CD4-positive, alpha-beta T cell (primary cell): ENCODE measurements around the gene CCDC9B. TPM values are rescaled to one million over a fixed set of nuclear protein-coding genes. Genes with fewer than 3 reads are reported as not detected.
A peak's percentile ranks its signal among the peaks of the same experiment; 100 is the strongest.

Source experiments
- ATAC-seq: fragments of 200-7000 bp; cut with Tn5 transposase; one replicate; pipeline ENCODE4 v1.10.0; 2022; ENCODE audit warnings: mild to moderate bottlenecking; ENCODE audit not compliant: poor library complexity
- CTCF ChIA-PET: fragments of 350-600 bp; sonication (Branson Sonifier 250); formaldehyde crosslinking; loops from one replicate; lab custom pipeline; 2021; ENCODE audit warnings: antibody characterized with exemption, inconsistent platforms; lab: Charles Lee
- POLR2A ChIA-PET: fragments of 350-600 bp; sonication (Branson Sonifier 250); formaldehyde crosslinking; loops from one replicate; lab custom pipeline; 2021; ENCODE audit warnings: antibody characterized with exemption, inconsistent platforms; lab: Charles Lee
- DNase-seq, 14 experiments: peaks; one replicate each; pipeline ENCODE4 v3.0.0-alpha.2; 2013 to 2020; ENCODE audit warnings: mixed read lengths in 2 of 14
- H3K27ac ChIP-seq, 2 donors: one replicate each; pipeline versions ENCODE4 v1.5.1 to v1.7.0; 2013; ENCODE audit warnings: low read length in 2 of 2, low read depth in 1 of 2, mild to moderate bottlenecking in 1 of 2
- H3K27me3 ChIP-seq, 2 experiments: 1 replicate in 1 of 2; 2 replicates in 1 of 2; pipeline versions ENCODE4 v1.6.1 to v1.7.0; 2013; ENCODE audit warnings: low read length in 2 of 2, control low read depth in 1 of 2, mild to moderate bottlenecking in 1 of 2, moderate library complexity in 1 of 2; ENCODE audit not compliant: insufficient read depth in 2 of 2, control insufficient read depth in 1 of 2
- H3K36me3 ChIP-seq: one replicate; pipeline ENCODE4 v1.6.1; 2013; ENCODE audit warnings: low read length, control low read depth; ENCODE audit not compliant: insufficient read depth
- H3K4me1 ChIP-seq: one replicate; pipeline ENCODE4 v1.6.1; 2013; ENCODE audit warnings: low read length, control low read depth; ENCODE audit not compliant: insufficient read depth
- H3K4me3 ChIP-seq: one replicate; pipeline ENCODE4 v1.5.1; 2013; ENCODE audit warnings: mild to moderate bottlenecking, low read length, moderate library complexity
- H3K9me3 ChIP-seq, 2 experiments: 1 replicate in 1 of 2; 2 replicates in 1 of 2; pipeline versions ENCODE4 v1.6.1 to v1.7.0; 2013; ENCODE audit warnings: low read length in 2 of 2, mild to moderate bottlenecking in 2 of 2, control low read depth in 1 of 2, moderate library complexity in 1 of 2; ENCODE audit not compliant: control insufficient read depth in 1 of 2, insufficient read depth in 1 of 2
- H3K27ac Mint-ChIP-seq: one replicate; pipeline ENCODE4 v1.8.0; 2020; ENCODE audit warnings: mixed read lengths
- H3K27me3 Mint-ChIP-seq: one replicate; pipeline ENCODE4 v1.8.0; 2021; ENCODE audit warnings: mixed read lengths
- H3K36me3 Mint-ChIP-seq: one replicate; pipeline ENCODE4 v1.8.0; 2021; ENCODE audit warnings: low read depth, mixed read lengths
- H3K4me1 Mint-ChIP-seq: one replicate; pipeline ENCODE4 v1.8.0; 2021; ENCODE audit warnings: low read depth, mixed read lengths
- H3K4me3 Mint-ChIP-seq: one replicate; pipeline ENCODE4 v1.8.0; 2020; ENCODE audit warnings: mild to moderate bottlenecking, mixed read lengths
- H3K9me3 Mint-ChIP-seq: one replicate; pipeline ENCODE4 v1.8.0; 2020; ENCODE audit warnings: mixed read lengths
- CTCF ChIP-seq: fragments of 200-600 bp; IDR thresholded peaks from one replicate; pipeline ENCODE4 v1.8.0; 2022; ENCODE audit warnings: antibody characterized with exemption, mild to moderate bottlenecking
- intact Hi-C, 2 experiments: fragments of 100-400 bp; cut with DNase I in 1 of 2; cut with micrococcal nuclease in 1 of 2; formaldehyde crosslinking; loops; one replicate each; pipeline versions ENCODE4 v1.15.1 to v1.9.0; 2023 to 2025; cut with DNase I, micrococcal nuclease
- total RNA-seq, 174 experiments: library from RNA in 2 of 174; stranded (reverse) in 2 of 174; gene quantifications; one replicate each; pipeline ENCODE4 v1.2.3 and lab custom pipeline; 2021 to 2026

Gene CCDC9B
- total RNA-seq, 2 experiments from 2014 or later = 1.0 to 1.5 TPM

- Mint-ChIP-seq H3K9me3 (no peaks in the 10 kb centered on the region), H3K27ac (no peak overlapping the region), H3K27me3 (no peaks in the 10 kb centered on the region), H3K4me3 (no peak overlapping the region), H3K4me1 (peaks cover 20% of the 10 kb centered on the region), H3K36me3 (no peaks in the 10 kb centered on the region)
- ATAC-seq (no peak), DNase-seq (no peak)
- POLR2A ChIA-PET = interaction anchor here (0.6 kb wide), 1 partner anchor 88 kb away, joined by 3 read pairs; no protein-coding TSS in a partner anchor
- H3K27me3 ChIP-seq = no peaks in the 10 kb centered on the region
- H3K9me3 ChIP-seq = no peaks in the 10 kb centered on the region
- intact Hi-C loops = no loop called here
- H3K4me3 ChIP-seq = no peak overlapping the region
- CTCF ChIA-PET = interaction anchor here (0.9 to 1.4 kb wide), 2 partner anchors 8 to 36 kb away, joined by 3 to 4 read pairs; partner anchors contain the start of gene INAFM2
- H3K36me3 ChIP-seq = no peaks in the 10 kb centered on the region
- H3K27ac ChIP-seq = no peak overlapping the region
- H3K4me1 ChIP-seq = peaks cover 25% of the 10 kb centered on the region
- no peak for TF ChIP-seq CTCF
Measured at GRCh38 chr15:40314723-40315276, 25.9 kb downstream of the CCDC9B start.

DNA sequence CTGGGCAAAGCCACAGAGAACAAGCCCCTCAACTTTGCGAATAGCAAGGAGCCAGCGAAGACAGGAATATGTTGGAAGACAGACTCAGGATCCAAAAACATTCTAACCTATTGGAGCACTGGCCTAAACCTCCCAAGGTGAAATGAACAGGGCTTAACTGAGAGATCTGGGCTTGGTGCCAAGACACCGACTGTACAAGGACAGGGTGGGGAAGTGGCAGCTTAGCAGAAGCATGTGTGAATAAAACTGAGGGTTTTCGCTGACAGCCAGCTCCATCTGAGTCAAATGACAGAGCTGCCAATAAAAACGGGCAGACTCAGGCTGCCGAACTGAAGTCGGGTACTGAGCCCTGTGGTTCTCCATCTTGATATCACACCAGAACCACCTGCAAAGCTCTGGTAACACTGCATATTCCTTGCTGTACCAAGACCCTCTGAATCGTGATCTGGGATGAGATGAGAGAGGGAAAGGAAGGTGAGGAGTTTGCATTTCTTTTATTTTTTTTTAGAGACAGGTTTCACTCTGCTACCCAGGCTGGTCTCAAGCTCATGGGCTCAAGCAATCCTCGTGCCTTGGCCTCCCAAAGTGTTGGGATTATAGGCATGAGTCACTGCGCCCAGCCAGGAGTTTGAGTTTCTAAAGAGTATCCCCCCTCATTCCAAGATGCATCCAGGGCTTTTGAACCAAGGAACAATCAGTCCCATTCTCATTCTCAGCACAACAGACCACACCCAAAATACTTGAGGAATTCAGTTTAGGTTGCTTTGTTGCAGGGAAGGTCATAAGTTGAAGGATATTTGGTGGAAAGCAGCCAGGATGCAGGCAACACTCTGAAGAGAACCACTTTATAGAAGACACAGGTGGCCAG is 27.0 kb downstream of the CCDC9B start:
- POLR2A ChIA-PET = interaction anchor here (0.7 kb wide), 2 partner anchors 9 to 63 kb away, joined by 3 read pairs; no protein-coding TSS in a partner anchor
- Histone ChIP-seq H3K27ac (no peak overlapping the region), H3K4me3 (no peak overlapping the region), H3K4me1 (peaks cover 36% of the 10 kb centered on the region), H3K9me3 (no peaks in the 10 kb centered on the region), H3K36me3 (no peaks in the 10 kb centered on the region), H3K27me3 (no peaks in the 10 kb centered on the region)
- CTCF ChIA-PET = interaction anchor here (1.3 to 4.5 kb wide), 3 partner anchors 9 to 39 kb away, joined by 4 to 14 read pairs (median 4); partner anchors contain the start of gene INAFM2
- Mint-ChIP-seq H3K27me3 (no peaks in the 10 kb centered on the region), H3K27ac (no peak overlapping the region), H3K36me3 (peaks cover 2% of the 10 kb centered on the region), H3K9me3 (no peaks in the 10 kb centered on the region), H3K4me3 (peak overlapping the region; percentile 50), H3K4me1 (peaks cover 30% of the 10 kb centered on the region)
- DNase-seq = peak in 7 of 14 experiments; percentile 23 to 84 (median 67)
- intact Hi-C loops = no loop called here
- no peak for TF ChIP-seq CTCF
- ATAC-seq = peak; percentile 67

- ATAC-seq (no peak), DNase-seq (no peak)
- Mint-ChIP-seq H3K9me3 (no peaks in the 10 kb centered on the region), H3K27me3 (no peaks in the 10 kb centered on the region), H3K36me3 (peaks cover 11% of the 10 kb centered on the region), H3K4me1 (peaks cover 35% of the 10 kb centered on the region), H3K27ac (no peak overlapping the region), H3K4me3 (no peak overlapping the region)
- no peak for TF ChIP-seq CTCF
- ChIA-PET CTCF (interaction anchor here (1.3 to 6.4 kb wide), 3 partner anchors 26 to 38 kb away, joined by 4 to 45 read pairs (median 14); no protein-coding TSS in a partner anchor), POLR2A (no interaction called here)
- no peaks in the 10 kb centered on the region for H3K9me3 ChIP-seq
- no peak overlapping the region for H3K27ac ChIP-seq
- no peaks in the 10 kb centered on the region for H3K36me3 ChIP-seq
- intact Hi-C loops = no loop called here
- peaks cover 40% of the 10 kb centered on the region for H3K4me1 ChIP-seq
- H3K4me3 ChIP-seq = no peak overlapping the region
- no peaks in the 10 kb centered on the region for H3K27me3 ChIP-seq
Measured at GRCh38 chr15:40312370-40313158, 28.2 kb downstream of the CCDC9B start.
